ENCODE results near the gene PRMT1. TPM values are rescaled to one million over a fixed set of nuclear protein-coding genes. Genes with fewer than 3 reads are reported as not detected.
A peak's percentile ranks its signal among the peaks of the same experiment; 100 is the strongest.

Gene PRMT1
- total RNA-seq, 1 donor from 2014 or later: 248 TPM

GRCh38 chr19:49651029-49651819, 25.8 kb upstream of the PRMT1 start:
- no peak for DNase-seq (ENCODE audit: low spot score in 2 of 2)

GRCh38 chr19:49651820-49652550, 25.1 kb upstream of the PRMT1 start:
- DNase-seq (ENCODE audit: low spot score in 2 of 2) (no peak), FAIRE-seq (no peak)

More at GRCh38 chr19:49651029-49651819, 25.8 kb upstream of the PRMT1 start:
- no peak for FAIRE-seq

- DNase-seq (ENCODE audit: low spot score in 2 of 2) (no peak), FAIRE-seq (no peak)
Measured at GRCh38 chr19:49652551-49653465, 24.3 kb upstream of the PRMT1 start.

GRCh38 chr19:49653466-49653806, 23.6 kb upstream of the PRMT1 start:
- FAIRE-seq (no peak), DNase-seq (ENCODE audit: low spot score in 2 of 2) (no peak)

- no peak for FAIRE-seq
Measured at GRCh38 chr19:49654581-49654980, 22.5 kb upstream of the PRMT1 start.

GRCh38 chr19:49655570-49656455, 21.3 kb upstream of the PRMT1 start:
- FAIRE-seq: no peak
- no peak for DNase-seq (ENCODE audit: low spot score in 2 of 2)

More at GRCh38 chr19:49654581-49654980, 22.5 kb upstream of the PRMT1 start:
- DNase-seq (ENCODE audit: low spot score in 2 of 2): no peak

GRCh38 chr19:49656456-49657109, 20.5 kb upstream of the PRMT1 start:
- FAIRE-seq: no peak
- no peak for DNase-seq (ENCODE audit: low spot score in 2 of 2)

- FAIRE-seq (no peak), DNase-seq (ENCODE audit: low spot score in 2 of 2) (no peak)
Measured at GRCh38 chr19:49657493-49658138, 19.5 kb upstream of the PRMT1 start.

- no peak for FAIRE-seq
Measured at GRCh38 chr19:49658139-49658517, 18.9 kb upstream of the PRMT1 start.

GRCh38 chr19:49658566-49659442, 18.3 kb upstream of the PRMT1 start:
- no peak for FAIRE-seq

More at GRCh38 chr19:49658139-49658517, 18.9 kb upstream of the PRMT1 start:
- DNase-seq (ENCODE audit: low spot score in 2 of 2): no peak

GRCh38 chr19:49660338-49660961, 16.6 kb upstream of the PRMT1 start:
- no peak for FAIRE-seq
- no peak for DNase-seq (ENCODE audit: low spot score in 2 of 2)

More at GRCh38 chr19:49658566-49659442, 18.3 kb upstream of the PRMT1 start:
- no peak for DNase-seq (ENCODE audit: low spot score in 2 of 2)

GRCh38 chr19:49662011-49662410, 15.1 kb upstream of the PRMT1 start:
- FAIRE-seq: no peak
- DNase-seq (ENCODE audit: low spot score in 2 of 2): no peak

GRCh38 chr19:49663224-49663623, 13.8 kb upstream of the PRMT1 start:
- DNase-seq (ENCODE audit: low spot score in 2 of 2): no peak
- FAIRE-seq: no peak

GRCh38 chr19:49664171-49665035, 12.7 kb upstream of the PRMT1 start:
- no peak for FAIRE-seq
- DNase-seq (ENCODE audit: low spot score in 2 of 2): peak; percentile 91 to 96

GRCh38 chr19:49665036-49665350, 12.1 kb upstream of the PRMT1 start:
- DNase-seq (ENCODE audit: low spot score in 2 of 2) (no peak), FAIRE-seq (no peak)

- peak; percentile 99 for DNase-seq (ENCODE audit: low spot score in 2 of 2)
- no peak for FAIRE-seq
Measured at GRCh38 chr19:49665351-49666119, 11.5 kb upstream of the PRMT1 start, which contains the start of the genes BCL2L12 and IRF3. BCL2L12 (plus strand) TSS chr19:49665933; CDS start chr19:49666693, 760 bp downstream. IRF3 (minus strand) TSS chr19:49665857; CDS start chr19:49664838, 1,019 bp downstream.

Data from frontal cortex (tissue), 4 donors.